HG02759 (cell line): ENCODE results near the gene ANKRD34A.

Source experiments
- ATAC-seq: cut with Tn5 transposase; IDR thresholded peaks from one replicate; pipeline ENCODE4 v1.9.1; 2021; ENCODE audit warnings: mild to moderate bottlenecking, moderate library complexity; ENCODE audit not compliant: unreplicated experiment

The ANKRD34A gene

GRCh38 chr1:145974721-145975120 is 10.3 kb upstream of the ANKRD34A start:
- no peak for ATAC-seq

GRCh38 chr1:145972580-145972979 is 8.2 kb upstream of the ANKRD34A start:
- no peak for ATAC-seq

- ATAC-seq: no peak
These were observed 2.9 kb upstream of the ANKRD34A start for GRCh38 chr1:145967288-145967687.

GRCh38 chr1:145965119-145965744 is 857 bp upstream of the ANKRD34A start:
- ATAC-seq: no peak

GRCh38 chr1:145963265-145964019 is 933 bp downstream of the ANKRD34A start:
- no peak for ATAC-seq

GRCh38 chr1:145962157-145963102 is 1.9 kb downstream of the ANKRD34A start:
- ATAC-seq: no peak

- ATAC-seq: no peak
These were observed 2.8 kb downstream of the ANKRD34A start for GRCh38 chr1:145961425-145962156.

GRCh38 chr1:145961109-145961424 is 3.3 kb downstream of the ANKRD34A start:
- no peak for ATAC-seq

GRCh38 chr1:145960468-145961108 is 3.8 kb downstream of the ANKRD34A start:
- ATAC-seq: no peak

- no peak for ATAC-seq
These were observed 4.4 kb downstream of the ANKRD34A start for GRCh38 chr1:145959957-145960467.

GRCh38 chr1:145959333-145959732 is 5.0 kb downstream of the ANKRD34A start:
- no peak for ATAC-seq

GRCh38 chr1:145958734-145959133 is 5.6 kb downstream of the ANKRD34A start:
- ATAC-seq: no peak

GRCh38 chr1:145957443-145958319 is 6.7 kb downstream of the ANKRD34A start, which contains the start of gene LIX1L:
TSS of gene LIX1L (minus strand) at chr1:145958017. CDS start at chr1:145957927, 90 bp downstream.
- peak; percentile 88 for ATAC-seq

GRCh38 chr1:145956781-145957442 is 7.5 kb downstream of the ANKRD34A start:
- no peak for ATAC-seq

GRCh38 chr1:145956361-145956760 is 8.0 kb downstream of the ANKRD34A start:
- ATAC-seq: no peak

- no peak for ATAC-seq
These were observed 8.9 kb downstream of the ANKRD34A start for GRCh38 chr1:145955436-145955835.

GRCh38 chr1:145953861-145954260 is 10.5 kb downstream of the ANKRD34A start:
- ATAC-seq: no peak

GRCh38 chr1:145952903-145953302 is 11.5 kb downstream of the ANKRD34A start:
- ATAC-seq: no peak

GRCh38 chr1:145951526-145951925 is 12.8 kb downstream of the ANKRD34A start:
- no peak for ATAC-seq
